Trophoblast cell (in vitro differentiated cells and primary cell): ENCODE data around the gene UBAP1L.

ENCODE experiments used
- DNase-seq, 2 donors: peaks; one replicate each; pipeline ENCODE4 v3.0.0-alpha.2; 2016
- H2AFZ ChIP-seq: 2 replicates; pipeline ENCODE4 v1.6.1; 2013; ENCODE audit warnings: low read length, moderate library complexity, mild to moderate bottlenecking; ENCODE audit not compliant: insufficient read depth, poor library complexity
- H2AK5ac ChIP-seq: 2 replicates; pipeline ENCODE4 v1.6.1; 2013; ENCODE audit warnings: mild to moderate bottlenecking, low read length
- H2BK120ac ChIP-seq: 2 replicates; pipeline ENCODE4 v1.6.1; 2013; ENCODE audit warnings: low read length, mild to moderate bottlenecking, moderate library complexity; ENCODE audit not compliant: insufficient read depth, poor library complexity
- H2BK12ac ChIP-seq: 2 replicates; pipeline ENCODE4 v1.6.1; 2013; ENCODE audit warnings: mild to moderate bottlenecking, low read length, moderate library complexity
- H2BK5ac ChIP-seq: 2 replicates; pipeline ENCODE4 v1.6.1; 2013; ENCODE audit warnings: low read length, low read depth, moderate library complexity, mild to moderate bottlenecking; ENCODE audit not compliant: poor library complexity
- H3K14ac ChIP-seq: 2 replicates; pipeline ENCODE4 v1.6.1; 2013; ENCODE audit warnings: mild to moderate bottlenecking, low read length
- H3K18ac ChIP-seq: 2 replicates; pipeline ENCODE4 v1.6.1; 2013; ENCODE audit warnings: mild to moderate bottlenecking, low read length
- H3K23ac ChIP-seq: 2 replicates; pipeline ENCODE4 v1.6.1; 2013; ENCODE audit warnings: low read length
- H3K27ac ChIP-seq: 2 replicates; pipeline ENCODE4 v1.5.1; 2013; ENCODE audit warnings: low read depth, mild to moderate bottlenecking, inconsistent platforms, low read length, moderate library complexity
- H3K27me3 ChIP-seq: 2 replicates; pipeline ENCODE4 v1.6.1; 2013; ENCODE audit warnings: inconsistent platforms, mild to moderate bottlenecking, low read length, moderate library complexity; ENCODE audit not compliant: insufficient read depth
- H3K36me3 ChIP-seq, 2 experiments: 1 replicate in 1 of 2; 2 replicates in 1 of 2; pipeline ENCODE4 v1.6.1; 2013; ENCODE audit warnings: low read length in 2 of 2, mild to moderate bottlenecking in 2 of 2, moderate library complexity in 1 of 2; ENCODE audit not compliant: insufficient read depth in 2 of 2, control insufficient read depth in 1 of 2
- H3K4ac ChIP-seq: 2 replicates; pipeline ENCODE4 v1.6.1; 2013; ENCODE audit warnings: low read depth, mild to moderate bottlenecking, low read length, moderate library complexity
- H3K4me1 ChIP-seq, 2 experiments: 1 replicate in 1 of 2; 2 replicates in 1 of 2; pipeline ENCODE4 v1.6.1; 2013; ENCODE audit warnings: low read length in 2 of 2, mild to moderate bottlenecking in 2 of 2, moderate library complexity in 1 of 2; ENCODE audit not compliant: insufficient read depth in 2 of 2, control insufficient read depth in 1 of 2
- H3K4me2 ChIP-seq: 2 replicates; pipeline ENCODE4 v1.6.1; 2013; ENCODE audit warnings: inconsistent platforms, mild to moderate bottlenecking, low read length, moderate library complexity
- H3K4me3 ChIP-seq: 2 replicates; pipeline ENCODE4 v1.5.1; 2013; ENCODE audit warnings: mild to moderate bottlenecking, low read depth, low read length, inconsistent platforms
- H3K79me1 ChIP-seq: one replicate; pipeline ENCODE4 v1.6.1; 2013; ENCODE audit warnings: low read length
- H3K79me2 ChIP-seq: 2 replicates; pipeline ENCODE4 v1.6.1; 2013; ENCODE audit warnings: low read length, mild to moderate bottlenecking; ENCODE audit not compliant: control insufficient read depth, insufficient read depth, poor library complexity
- H3K9ac ChIP-seq: 2 replicates; pipeline ENCODE4 v1.6.1; 2013; ENCODE audit warnings: mild to moderate bottlenecking, low read length
- H3K9me3 ChIP-seq: 2 replicates; pipeline ENCODE4 v1.6.1; 2013; ENCODE audit warnings: low read depth, mild to moderate bottlenecking, control low read depth, inconsistent platforms, low read length; ENCODE audit not compliant: insufficient read depth
- H4K12ac ChIP-seq: 2 replicates; pipeline ENCODE4 v1.6.1; 2013; ENCODE audit warnings: low read depth, mild to moderate bottlenecking, low read length, moderate library complexity
- H4K8ac ChIP-seq: 2 replicates; pipeline ENCODE4 v1.6.1; 2013; ENCODE audit warnings: low read depth, mild to moderate bottlenecking, low read length, moderate library complexity
- H4K91ac ChIP-seq: one replicate; pipeline ENCODE4 v1.6.1; 2013; ENCODE audit warnings: low read depth, mild to moderate bottlenecking, low read length, moderate library complexity
- WGBS: extraction: QIAGEN DNeasy Blood & Tissue Kit; methylation state at CpG from one replicate; pipeline ENCODE4 v1.1.7; 2013; ENCODE audit warnings: missing lambda C conversion rate; ENCODE audit not compliant: insufficient read length, insufficient coverage; ENCODE audit errors: extremely low coverage; 5-methylcytosine and 5-hydroxymethylcytosine counted together

Gene UBAP1L

GRCh38 chr15:65071381-65071811, 43.6 kb downstream of the UBAP1L start:
- H3K27me3 ChIP-seq: peaks cover 9% of the 10 kb centered on the region
- H2BK120ac ChIP-seq: no peak overlapping the region
- no peak overlapping the region for H3K18ac ChIP-seq
- H2BK5ac ChIP-seq: no peak overlapping the region
- no peak for DNase-seq
- H3K36me3 ChIP-seq: no peaks in the 10 kb centered on the region
- H3K14ac ChIP-seq: no peak overlapping the region
- no peak overlapping the region for H2AFZ ChIP-seq
- no peak overlapping the region for H3K23ac ChIP-seq
- H3K27ac ChIP-seq: no peak overlapping the region
- H4K12ac ChIP-seq: no peak overlapping the region
- H3K9me3 ChIP-seq: no peaks in the 10 kb centered on the region
- H2AK5ac ChIP-seq: no peak overlapping the region
- no peak overlapping the region for H3K4me2 ChIP-seq
- no peak overlapping the region for H2BK12ac ChIP-seq
- WGBS: no CpG with 5 or more reads among the region's 5 CpGs
- H3K79me1 ChIP-seq: peaks cover 3% of the 10 kb centered on the region
- H3K4ac ChIP-seq: no peak overlapping the region
- H3K79me2 ChIP-seq: no peaks in the 10 kb centered on the region
- no peak overlapping the region for H4K91ac ChIP-seq
- H4K8ac ChIP-seq: no peak overlapping the region
- H3K9ac ChIP-seq: no peak overlapping the region
- peaks cover 15 to 22% of the 10 kb centered on the region in 2 experiments for H3K4me1 ChIP-seq
- peak overlapping the region; percentile 6 for H3K4me3 ChIP-seq

DNA sequence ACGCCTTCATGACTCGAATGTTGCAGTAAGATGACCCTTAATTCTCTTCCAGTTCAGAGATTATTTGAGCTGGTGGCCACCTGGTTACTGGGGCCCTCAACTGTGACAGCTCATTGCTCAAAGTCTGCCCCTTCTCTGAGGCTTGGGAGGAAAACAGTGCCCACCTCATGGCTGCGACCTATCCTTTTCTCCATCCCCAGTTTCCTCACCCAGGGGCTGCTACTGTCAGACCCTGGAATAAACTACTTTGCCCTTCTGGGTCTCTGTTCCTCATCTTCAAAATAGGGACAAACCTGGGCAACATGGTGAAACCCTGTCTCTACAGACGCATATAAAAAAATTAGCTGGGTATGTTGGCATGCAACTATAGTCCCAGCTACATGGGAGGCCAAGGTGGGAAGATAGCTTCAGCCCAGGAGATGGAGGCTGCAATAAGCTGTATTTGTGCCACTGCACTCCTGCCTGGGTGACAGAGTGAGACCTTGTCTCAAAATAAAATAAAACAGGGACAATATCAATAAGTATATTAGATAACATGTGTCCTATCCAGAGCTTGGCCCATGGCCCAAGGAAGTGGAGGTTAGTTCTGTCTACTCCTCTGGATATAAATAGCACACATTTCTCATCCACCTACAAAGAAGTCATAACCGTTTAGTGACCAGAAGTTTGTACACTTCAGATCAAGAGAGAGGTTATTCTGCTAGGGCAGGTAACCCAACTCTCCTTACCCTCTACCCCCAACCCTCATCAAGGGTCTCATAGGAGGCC, 45.0 kb downstream of the UBAP1L start:
- H2AK5ac ChIP-seq: no peak overlapping the region
- H3K4me3 ChIP-seq: no peak overlapping the region
- no peak overlapping the region for H4K12ac ChIP-seq
- no peaks in the 10 kb centered on the region for H3K36me3 ChIP-seq
- no peak overlapping the region for H4K8ac ChIP-seq
- H2BK12ac ChIP-seq: no peak overlapping the region
- H3K14ac ChIP-seq: no peak overlapping the region
- H3K79me2 ChIP-seq: no peaks in the 10 kb centered on the region
- H2BK5ac ChIP-seq: no peak overlapping the region
- no peak overlapping the region for H2BK120ac ChIP-seq
- no peak overlapping the region for H3K9ac ChIP-seq
- no peak overlapping the region for H3K18ac ChIP-seq
- H3K4me1 ChIP-seq: peaks cover 18 to 26% of the 10 kb centered on the region in 2 experiments
- H3K4ac ChIP-seq: no peak overlapping the region
- no peak for DNase-seq
- H3K9me3 ChIP-seq: no peaks in the 10 kb centered on the region
- H4K91ac ChIP-seq: no peak overlapping the region
- WGBS: no CpG with 5 or more reads among the region's 5 CpGs
- H2AFZ ChIP-seq: no peak overlapping the region
- peaks cover 3% of the 10 kb centered on the region for H3K79me1 ChIP-seq
- no peak overlapping the region for H3K4me2 ChIP-seq
- peaks cover 9% of the 10 kb centered on the region for H3K27me3 ChIP-seq
- H3K27ac ChIP-seq: no peak overlapping the region
- no peak overlapping the region for H3K23ac ChIP-seq

DNA sequence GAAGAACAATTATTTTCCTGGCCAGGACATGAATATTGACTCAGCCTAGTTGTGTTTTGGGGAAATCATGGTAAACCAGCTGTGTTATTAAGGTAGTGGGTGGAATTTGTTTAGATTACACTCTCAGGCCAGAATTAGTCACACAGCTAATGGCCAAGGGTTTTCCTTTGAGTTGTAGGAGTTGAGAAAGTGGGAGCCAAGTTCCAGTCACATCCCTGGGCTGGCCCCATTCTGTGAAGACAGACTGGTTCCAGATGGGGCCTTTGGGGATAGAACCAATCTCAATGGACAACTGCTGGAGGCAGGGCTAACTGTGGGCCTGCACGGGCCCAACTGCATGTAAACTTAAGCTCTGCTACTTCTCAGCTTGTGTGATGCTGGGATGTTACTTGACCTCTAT, 45.8 kb downstream of the UBAP1L start:
- peaks cover 9% of the 10 kb centered on the region for H3K27me3 ChIP-seq
- WGBS: no CpG with 5 or more reads among the region's 1 CpG
- H3K4me1 ChIP-seq: peaks cover 18 to 28% of the 10 kb centered on the region in 2 experiments
- H4K12ac ChIP-seq: no peak overlapping the region
- H3K79me2 ChIP-seq: no peaks in the 10 kb centered on the region
- no peak overlapping the region for H3K9ac ChIP-seq
- no peaks in the 10 kb centered on the region for H3K9me3 ChIP-seq
- no peaks in the 10 kb centered on the region for H3K36me3 ChIP-seq
- no peak overlapping the region for H3K4me3 ChIP-seq
- H4K8ac ChIP-seq: no peak overlapping the region
- H2BK12ac ChIP-seq: no peak overlapping the region
- H3K23ac ChIP-seq: no peak overlapping the region
- H3K4me2 ChIP-seq: no peak overlapping the region
- no peak overlapping the region for H4K91ac ChIP-seq
- no peak overlapping the region for H3K27ac ChIP-seq
- H2BK5ac ChIP-seq: no peak overlapping the region
- peaks cover 3% of the 10 kb centered on the region for H3K79me1 ChIP-seq
- H3K18ac ChIP-seq: no peak overlapping the region
- H3K4ac ChIP-seq: no peak overlapping the region
- no peak overlapping the region for H2AK5ac ChIP-seq
- DNase-seq: no peak
- no peak overlapping the region for H3K14ac ChIP-seq
- no peak overlapping the region for H2AFZ ChIP-seq
- no peak overlapping the region for H2BK120ac ChIP-seq

- Histone ChIP-seq H3K18ac (no peak overlapping the region), H3K9me3 (no peaks in the 10 kb centered on the region), H3K36me3 (no peaks in the 10 kb centered on the region), H2AFZ (peak overlapping the region; percentile 6), H2AK5ac (no peak overlapping the region), H3K4ac (no peak overlapping the region), H4K8ac (no peak overlapping the region), H3K79me1 (peaks cover 3% of the 10 kb centered on the region), H4K91ac (peak overlapping the region; percentile 32), H3K4me2 (peak overlapping the region; percentile 72), H3K79me2 (no peaks in the 10 kb centered on the region), H2BK12ac (no peak overlapping the region), H2BK120ac (no peak overlapping the region), H3K14ac (no peak overlapping the region), H3K27me3 (peaks cover 9% of the 10 kb centered on the region), H3K4me3 (no peak overlapping the region), H4K12ac (no peak overlapping the region), H3K4me1 (peaks cover 18 to 29% of the 10 kb centered on the region in 2 experiments), H3K9ac (no peak overlapping the region), H2BK5ac (no peak overlapping the region), H3K27ac (no peak overlapping the region), H3K23ac (no peak overlapping the region)
- no CpG with 5 or more reads among the region's 3 CpGs for WGBS
- no peak for DNase-seq
These were observed 46.6 kb downstream of the UBAP1L start for GRCh38 chr15:65068403-65068788.
